ENCODE results near the gene PLEKHG3. TPM values are rescaled to one million over a fixed set of nuclear protein-coding genes. Genes with fewer than 3 reads are reported as not detected.

The PLEKHG3 gene
- polyA plus RNA-seq, 3 donors: 6.3 to 21.6 (median 13.0) TPM

DNA sequence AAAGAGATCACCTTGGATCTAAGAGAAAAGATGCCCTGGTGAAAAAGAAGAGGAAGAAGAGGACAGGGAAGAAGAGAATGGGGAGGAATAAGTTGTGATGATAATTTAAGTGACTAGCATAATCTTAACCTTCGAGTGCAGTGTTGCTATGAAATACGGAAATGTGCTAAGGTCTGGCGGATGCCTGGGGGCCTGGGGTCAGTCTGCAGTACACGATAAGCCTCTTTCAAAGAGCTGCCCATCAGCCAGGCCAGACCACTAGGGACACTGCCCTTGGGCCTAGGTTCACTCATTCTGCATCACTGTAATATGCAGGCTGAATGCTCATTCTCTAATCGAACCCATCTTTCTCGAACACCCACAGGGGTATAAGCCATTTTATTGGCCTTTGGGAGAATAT lies 83.4 kb downstream of the PLEKHG3 start:
- no peaks in the 10 kb centered on the region for H4K20me1 ChIP-seq (ENCODE audit: insufficient read depth, low read length)
- WGBS (ENCODE audit: insufficient coverage): 96% methylated on average over 4 of the region's 6 CpGs
- intact Hi-C loops (cut with micrococcal nuclease): no loop called here
- H2AFZ ChIP-seq (ENCODE audit: insufficient read depth, low read depth, low read length, poor library complexity, severe bottlenecking): no peak overlapping the region
- no peak overlapping the region for H3K9ac ChIP-seq (ENCODE audit: insufficient read depth, low read length, poor library complexity, severe bottlenecking)
- Mint-ChIP-seq H3K27me3 (ENCODE audit: low read depth in 3 of 3) (peaks cover 3 to 8% (median 8%) of the 10 kb centered on the region in 3 donors), H3K27ac (no peak overlapping the region), H3K4me3 (no peak overlapping the region), H3K9me3 (no peaks in the 10 kb centered on the region), H3K36me3 (no peaks in the 10 kb centered on the region), H3K4me1 (no peaks in the 10 kb centered on the region)
- H3K27ac ChIP-seq (ENCODE audit: low read depth in 1 of 2, low read length in 2 of 2): no peak overlapping the region
- no peak for DNase-seq
- no peak for TF ChIP-seq CTCF (IDR thresholded peaks at IDR 0.05)
- H3K27me3 ChIP-seq (ENCODE audit: control insufficient read depth in 2 of 2, insufficient read depth in 2 of 2, low read length in 2 of 2): no peaks in the 10 kb centered on the region
- no peak overlapping the region for H3K4me2 ChIP-seq (replicated peaks; ENCODE audit: extremely low read depth, low read length, poor library complexity, severe bottlenecking)
- no peaks in the 10 kb centered on the region for H3K36me3 ChIP-seq (replicated peaks in 1 of 2; ENCODE audit: control insufficient read depth in 1 of 2, insufficient read depth in 2 of 2, low read length in 2 of 2)
- no peaks in the 10 kb centered on the region for H3K4me1 ChIP-seq (ENCODE audit: control insufficient read depth in 1 of 2, insufficient read depth in 2 of 2, low read length in 2 of 2)
- no peaks in the 10 kb centered on the region for H3K9me3 ChIP-seq (replicated peaks in 1 of 2; ENCODE audit: control insufficient read depth in 1 of 2, insufficient read depth in 1 of 2, low read length in 2 of 2)
- no peak overlapping the region for H3K4me3 ChIP-seq (replicated peaks in 1 of 3; ENCODE audit: low read depth in 2 of 3, low read length in 3 of 3)
- no peaks in the 10 kb centered on the region for H3K79me2 ChIP-seq (ENCODE audit: insufficient read depth, low read length)

DNA sequence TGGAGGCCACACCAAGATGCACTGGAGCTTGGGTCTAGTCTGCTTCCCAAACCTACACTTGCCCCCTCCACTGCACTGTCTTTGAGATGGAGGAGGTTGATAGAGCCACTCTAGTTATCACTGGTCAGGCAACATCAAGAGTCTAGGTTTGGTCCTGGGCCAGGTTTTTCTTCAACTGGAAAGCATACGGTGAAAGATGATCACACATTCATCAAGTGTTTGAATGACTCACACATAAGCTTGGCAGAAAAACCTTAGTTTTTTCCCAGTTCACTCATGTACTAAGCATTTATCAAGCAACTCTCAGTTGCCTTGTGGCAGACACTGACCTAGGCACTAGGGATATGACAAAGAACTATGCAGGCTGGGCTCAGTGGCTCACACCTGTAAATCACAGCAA lies 84.5 kb downstream of the PLEKHG3 start:
- H3K4me3 Mint-ChIP-seq: no peak overlapping the region
- H3K36me3 Mint-ChIP-seq: no peaks in the 10 kb centered on the region
- Histone ChIP-seq H2AFZ (ENCODE audit: insufficient read depth, low read depth, low read length, poor library complexity, severe bottlenecking) (no peak overlapping the region), H3K79me2 (ENCODE audit: insufficient read depth, low read length) (no peaks in the 10 kb centered on the region), H3K9ac (ENCODE audit: insufficient read depth, low read length, poor library complexity, severe bottlenecking) (no peak overlapping the region), H4K20me1 (ENCODE audit: insufficient read depth, low read length) (no peaks in the 10 kb centered on the region), H3K27ac (ENCODE audit: low read depth in 1 of 2, low read length in 2 of 2) (no peak overlapping the region), H3K4me1 (ENCODE audit: control insufficient read depth in 1 of 2, insufficient read depth in 2 of 2, low read length in 2 of 2) (no peaks in the 10 kb centered on the region), H3K27me3 (ENCODE audit: control insufficient read depth in 2 of 2, insufficient read depth in 2 of 2, low read length in 2 of 2) (no peaks in the 10 kb centered on the region), H3K4me2 (replicated peaks; ENCODE audit: extremely low read depth, low read length, poor library complexity, severe bottlenecking) (no peak overlapping the region), H3K9me3 (replicated peaks in 1 of 2; ENCODE audit: control insufficient read depth in 1 of 2, insufficient read depth in 1 of 2, low read length in 2 of 2) (no peaks in the 10 kb centered on the region), H3K36me3 (replicated peaks in 1 of 2; ENCODE audit: control insufficient read depth in 1 of 2, insufficient read depth in 2 of 2, low read length in 2 of 2) (no peaks in the 10 kb centered on the region), H3K4me3 (replicated peaks in 1 of 3; ENCODE audit: low read depth in 2 of 3, low read length in 3 of 3) (no peak overlapping the region)
- no peak overlapping the region for H3K27ac Mint-ChIP-seq
- no peak for DNase-seq
- H3K9me3 Mint-ChIP-seq: no peaks in the 10 kb centered on the region
- intact Hi-C loops (cut with micrococcal nuclease): no loop called here
- H3K4me1 Mint-ChIP-seq: no peaks in the 10 kb centered on the region
- H3K27me3 Mint-ChIP-seq (ENCODE audit: low read depth in 3 of 3): peaks cover 3 to 9% (median 6%) of the 10 kb centered on the region in 3 donors
- no CpG with 5 or more reads among the region's 1 CpG for WGBS (ENCODE audit: insufficient coverage)
- TF ChIP-seq CTCF (IDR thresholded peaks at IDR 0.05): no peak

All from CD14-positive monocyte (primary cell).